ENCODE data around the gene MRGPRF.

MRGPRF gene

GRCh38 chr11:68980776-68981065 lies 32.3 kb downstream of the MRGPRF start, which contains the start of gene MRGPRD:
TSS of gene MRGPRD (minus strand) at chr11:68980986. CDS start at chr11:68980986, 0 bp downstream.
- DNase-seq (ENCODE audit: low spot score): no peak
- in situ Hi-C loops (cut with MboI; ENCODE audit: low pct_unique_long_range_greater_than_20kb, low sequenced_read_pairs, unreplicated experiment): no loop called here
- no peak for TF ChIP-seq CTCF (IDR thresholded peaks at IDR 0.05; ENCODE audit: extremely low read depth, insufficient read depth, missing control alignments)

DNA sequence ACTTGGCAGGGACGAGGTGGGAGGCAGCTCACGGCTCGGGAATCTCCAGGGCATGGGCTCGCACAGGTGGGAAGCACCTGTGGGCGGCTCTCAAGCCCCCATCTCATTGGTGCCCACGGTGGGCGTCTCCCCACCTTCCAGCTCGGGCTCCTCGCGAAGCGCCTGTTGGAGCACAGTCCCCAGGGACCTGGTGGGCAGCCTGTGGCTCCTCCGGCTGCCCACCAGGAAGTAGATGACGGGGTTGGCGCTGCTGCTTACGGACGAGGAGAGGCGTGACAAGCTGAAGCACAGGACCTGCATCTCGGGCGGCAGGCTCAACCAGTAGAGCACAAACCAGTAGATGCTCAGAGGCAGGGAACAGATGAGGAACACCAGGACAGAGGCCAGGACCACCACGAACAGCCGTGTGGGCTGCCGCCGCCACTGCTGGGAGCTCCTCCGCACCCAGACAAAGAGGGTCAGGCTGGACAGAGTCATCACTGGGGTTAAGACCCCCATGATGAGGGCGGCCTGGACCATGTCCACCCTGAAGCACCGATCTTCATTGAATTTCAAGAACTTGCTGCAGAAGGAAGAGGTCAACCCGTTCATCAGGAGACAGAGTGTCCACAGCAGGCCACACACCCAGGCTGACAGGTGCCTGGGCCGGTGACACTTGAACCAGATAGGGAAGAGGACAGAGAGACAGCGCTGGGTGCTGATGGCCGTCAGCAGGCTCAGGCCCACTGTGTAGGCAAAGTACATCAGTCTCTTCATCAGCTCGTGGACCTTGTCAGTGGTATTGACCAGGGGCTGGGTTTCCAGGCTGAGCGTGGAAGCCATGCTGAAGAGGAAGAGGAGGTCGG lies 32.9 kb downstream of the MRGPRF start:
- in situ Hi-C loops (cut with MboI; ENCODE audit: low pct_unique_long_range_greater_than_20kb, low sequenced_read_pairs, unreplicated experiment): no loop called here
- no peak for TF ChIP-seq CTCF (IDR thresholded peaks at IDR 0.05; ENCODE audit: extremely low read depth, insufficient read depth, missing control alignments)
- DNase-seq (ENCODE audit: low spot score): no peak

DNA sequence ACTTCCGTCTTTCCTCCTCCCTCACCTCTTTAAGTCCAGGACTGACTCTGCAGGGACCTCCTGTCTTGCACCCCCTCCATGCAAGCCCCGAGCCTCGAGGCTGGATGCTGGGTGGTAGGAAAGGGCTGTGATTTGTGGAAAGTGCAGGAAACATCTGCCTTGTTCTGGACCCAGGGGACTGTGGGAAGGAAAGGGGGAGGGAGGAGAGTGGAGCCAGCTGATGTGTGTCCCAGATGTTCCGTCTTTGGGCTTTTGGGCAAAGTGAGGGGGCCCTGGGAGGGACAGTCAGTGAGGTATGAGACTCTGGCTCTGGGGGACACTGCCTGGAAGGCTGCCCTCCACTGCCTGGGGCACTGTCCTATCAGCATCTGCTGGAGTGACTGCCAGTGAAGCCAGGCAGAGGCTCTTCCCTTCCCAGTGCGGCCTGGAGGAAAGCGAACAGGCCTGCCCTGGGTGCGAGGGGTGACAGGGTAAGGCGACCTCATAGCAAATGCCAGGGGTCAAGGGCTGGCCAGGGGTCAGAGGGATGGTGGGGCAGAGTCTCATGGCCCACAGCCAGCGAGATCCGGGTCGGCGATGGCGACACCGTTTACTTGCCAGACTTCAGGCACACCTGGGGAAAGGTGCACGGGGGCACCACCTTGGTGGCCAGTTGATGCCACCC lies 34.0 kb downstream of the MRGPRF start:
- no peak for TF ChIP-seq CTCF (IDR thresholded peaks at IDR 0.05; ENCODE audit: extremely low read depth, insufficient read depth, missing control alignments)
- in situ Hi-C loops (cut with MboI; ENCODE audit: low pct_unique_long_range_greater_than_20kb, low sequenced_read_pairs, unreplicated experiment): no loop called here
- no peak for DNase-seq (ENCODE audit: low spot score)

GRCh38 chr11:68978626-68978930 lies 34.5 kb downstream of the MRGPRF start:
- DNase-seq (ENCODE audit: low spot score): no peak
- in situ Hi-C loops (cut with MboI; ENCODE audit: low pct_unique_long_range_greater_than_20kb, low sequenced_read_pairs, unreplicated experiment): no loop called here

DNA sequence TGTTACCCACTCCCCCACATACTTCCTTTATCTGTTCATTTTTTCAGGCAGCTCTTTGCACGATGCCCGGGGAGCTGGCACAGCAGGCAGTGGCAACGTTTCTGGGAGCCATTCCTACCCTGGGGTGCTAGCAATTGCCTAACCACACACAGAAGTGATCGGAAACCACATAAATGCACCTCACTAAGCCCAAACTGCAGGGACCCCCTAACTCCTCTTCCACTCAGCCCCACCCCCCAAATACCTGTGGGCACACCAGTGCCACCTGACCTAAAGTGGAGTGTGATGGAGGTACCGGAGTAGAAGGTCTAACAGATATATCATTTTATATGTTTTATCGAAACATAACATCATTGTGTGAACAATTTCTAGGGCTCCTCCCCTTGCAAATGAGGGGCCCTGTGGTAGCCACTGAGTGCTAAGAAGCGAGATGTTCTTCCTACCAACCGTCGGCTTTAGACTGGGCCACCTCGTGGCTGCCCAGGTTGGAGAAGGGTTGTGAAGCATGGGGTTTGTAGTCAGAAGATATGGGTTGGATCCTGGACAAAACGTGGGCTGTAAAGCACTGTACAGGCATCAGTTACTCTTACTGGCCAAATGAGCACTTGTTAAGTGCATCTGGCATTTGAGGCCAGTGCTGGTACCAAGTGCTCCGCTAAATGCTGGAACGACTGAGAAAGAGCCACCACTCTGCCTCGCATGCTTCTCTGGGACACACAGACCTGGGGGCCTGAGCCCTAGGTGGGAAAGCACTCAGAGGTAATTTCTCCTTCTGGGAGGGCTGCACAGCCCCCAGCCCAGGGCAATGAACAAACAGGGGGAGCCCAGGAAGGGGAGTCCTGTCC lies 35.0 kb downstream of the MRGPRF start:
- in situ Hi-C loops (cut with MboI; ENCODE audit: low pct_unique_long_range_greater_than_20kb, low sequenced_read_pairs, unreplicated experiment): no loop called here
- TF ChIP-seq CTCF (IDR thresholded peaks at IDR 0.05; ENCODE audit: extremely low read depth, insufficient read depth, missing control alignments): no peak
- no peak for DNase-seq (ENCODE audit: low spot score)

More at GRCh38 chr11:68978626-68978930, 34.5 kb downstream of the MRGPRF start:
- no peak for TF ChIP-seq CTCF (IDR thresholded peaks at IDR 0.05; ENCODE audit: extremely low read depth, insufficient read depth, missing control alignments)

DNA sequence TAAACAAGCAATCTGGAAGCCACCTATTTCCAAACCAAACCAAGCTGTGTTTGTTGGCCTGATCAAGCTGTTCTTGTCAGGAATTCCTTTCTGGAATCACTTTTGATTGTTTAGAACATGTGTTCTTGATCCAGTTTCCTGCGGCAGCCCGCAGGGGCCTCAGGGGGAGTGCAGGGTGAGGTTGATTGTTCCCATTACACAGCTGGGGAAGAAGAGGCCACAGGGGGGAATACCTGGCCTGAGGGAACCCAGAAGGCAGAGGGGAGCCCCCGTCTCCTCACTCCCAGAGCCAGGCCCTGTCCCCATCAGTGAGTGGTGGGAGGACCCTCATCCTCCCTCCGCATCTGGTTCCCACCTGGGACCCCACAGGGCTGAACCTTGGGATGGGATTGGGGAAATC lies 36.5 kb downstream of the MRGPRF start:
- no peak for DNase-seq (ENCODE audit: low spot score)
- no peak for TF ChIP-seq CTCF (IDR thresholded peaks at IDR 0.05; ENCODE audit: extremely low read depth, insufficient read depth, missing control alignments)
- in situ Hi-C loops (cut with MboI; ENCODE audit: low pct_unique_long_range_greater_than_20kb, low sequenced_read_pairs, unreplicated experiment): no loop called here
